HL-60 (cell line): ENCODE results near the gene CNTNAP2.

Source experiments
- DNase-seq, 2 experiments: peaks; one replicate each; pipeline ENCODE4 v3.0.0-alpha.2; 2010 to 2020; ENCODE audit warnings: low read depth in 1 of 2, low spot score in 1 of 2
- H3K27ac ChIP-seq: fragments of 250-450 bp; sonication (Bioruptor Pico); replicated peaks from 2 replicates; pipeline ENCODE4 v1.5.1; 2020; ENCODE audit warnings: mild to moderate bottlenecking, moderate library complexity
- H3K27me3 ChIP-seq: fragments of 250-450 bp; sonication (Bioruptor Pico); 2 replicates; pipeline ENCODE4 v1.5.1; 2021; ENCODE audit warnings: mild to moderate bottlenecking, moderate library complexity; ENCODE audit not compliant: insufficient read depth, poor library complexity, severe bottlenecking
- H3K4me3 ChIP-seq: replicated peaks from 2 replicates; pipeline ENCODE4 v1.5.1; 2011; ENCODE audit warnings: mild to moderate bottlenecking, control low read depth, low read length; ENCODE audit not compliant: insufficient read depth
- CTCF ChIP-seq: IDR thresholded peaks from one replicate; pipeline ENCODE4 v1.5.1; 2011; ENCODE audit warnings: low read length, control low read depth, inconsistent platforms; ENCODE audit not compliant: insufficient read depth
- GABPA ChIP-seq: IDR thresholded peaks from 2 replicates; pipeline ENCODE4 v1.6.1; 2012; ENCODE audit warnings: low read depth
- POLR2AphosphoS5 ChIP-seq: IDR thresholded peaks from 2 replicates; pipeline ENCODE4 v1.6.1; 2012; ENCODE audit warnings: low read depth
- REST ChIP-seq: IDR thresholded peaks from 2 replicates; pipeline ENCODE4 v1.6.1; 2012; ENCODE audit warnings: low read depth; ENCODE audit not compliant: insufficient replicate concordance
- SPI1 ChIP-seq: IDR thresholded peaks from 2 replicates; pipeline ENCODE4 v1.6.1; 2012; ENCODE audit warnings: low read depth, mild to moderate bottlenecking, borderline replicate concordance

CNTNAP2 gene

GRCh38 chr7:147952918-147953317, 1836.3 kb downstream of the CNTNAP2 start:
- Histone ChIP-seq H3K4me3 (no peak overlapping the region), H3K27ac (no peak overlapping the region), H3K27me3 (no peaks in the 10 kb centered on the region)
- TF ChIP-seq CTCF (no peak), REST (no peak), SPI1 (no peak)
- DNase-seq = no peak

DNA sequence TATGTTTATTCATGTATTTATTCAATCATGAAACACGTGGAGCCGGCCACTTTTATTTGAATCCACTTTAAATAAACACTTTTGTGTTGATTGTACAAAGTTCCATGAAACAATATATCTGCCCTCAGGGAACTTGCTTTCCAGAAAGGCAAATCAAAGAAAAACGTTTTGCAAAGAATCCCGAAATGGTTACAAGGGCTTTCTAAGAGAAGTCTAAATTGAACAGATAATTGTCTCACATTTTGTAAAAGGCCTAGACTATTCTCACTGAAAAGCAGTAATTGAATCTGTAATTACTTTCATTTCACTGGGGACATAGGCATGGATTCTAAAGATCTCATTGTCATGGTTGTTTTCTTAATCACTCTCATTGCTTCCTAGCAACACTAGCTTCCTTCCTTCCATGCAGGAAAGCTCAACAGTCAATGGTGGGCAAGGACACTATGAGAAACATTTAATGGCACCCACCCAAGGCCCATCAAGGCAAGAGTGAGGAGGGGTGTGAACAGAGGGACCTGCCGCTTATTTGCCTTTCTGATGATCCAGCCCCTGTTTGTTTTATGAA, 1851.5 kb downstream of the CNTNAP2 start:
- H3K4me3 ChIP-seq = no peak overlapping the region
- no peaks in the 10 kb centered on the region for H3K27me3 ChIP-seq
- no peak for TF ChIP-seq REST
- TF ChIP-seq GABPA = no peak
- TF ChIP-seq SPI1 = no peak
- H3K27ac ChIP-seq = no peak overlapping the region
- no peak for DNase-seq

DNA sequence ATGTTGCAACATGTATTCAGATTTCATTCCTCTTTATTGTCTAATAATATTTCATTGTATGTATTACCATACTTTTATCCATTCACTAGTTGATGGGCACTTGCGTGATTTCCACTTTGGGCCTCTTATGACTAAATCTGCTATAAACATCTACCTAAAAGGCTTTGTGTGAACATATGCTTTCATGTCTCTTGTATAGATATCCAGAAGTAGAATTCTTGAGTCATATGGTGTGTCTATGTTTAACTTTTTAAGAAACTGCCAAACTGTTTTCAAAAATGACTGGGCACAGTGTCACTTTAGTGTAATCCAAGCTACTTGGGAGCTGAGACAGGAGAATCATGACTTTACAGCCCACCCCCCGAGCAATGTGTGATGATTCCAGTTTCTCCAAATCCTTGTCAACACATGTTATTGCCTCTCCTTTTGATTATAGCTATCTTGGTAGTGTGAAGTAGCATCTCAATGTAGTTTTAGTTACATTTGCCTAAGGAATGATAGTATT, 1855.1 kb downstream of the CNTNAP2 start:
- H3K4me3 ChIP-seq = no peak overlapping the region
- DNase-seq = no peak
- no peak for TF ChIP-seq GABPA
- no peak for TF ChIP-seq REST
- TF ChIP-seq SPI1 = no peak
- H3K27me3 ChIP-seq = no peaks in the 10 kb centered on the region
- no peak overlapping the region for H3K27ac ChIP-seq

DNA sequence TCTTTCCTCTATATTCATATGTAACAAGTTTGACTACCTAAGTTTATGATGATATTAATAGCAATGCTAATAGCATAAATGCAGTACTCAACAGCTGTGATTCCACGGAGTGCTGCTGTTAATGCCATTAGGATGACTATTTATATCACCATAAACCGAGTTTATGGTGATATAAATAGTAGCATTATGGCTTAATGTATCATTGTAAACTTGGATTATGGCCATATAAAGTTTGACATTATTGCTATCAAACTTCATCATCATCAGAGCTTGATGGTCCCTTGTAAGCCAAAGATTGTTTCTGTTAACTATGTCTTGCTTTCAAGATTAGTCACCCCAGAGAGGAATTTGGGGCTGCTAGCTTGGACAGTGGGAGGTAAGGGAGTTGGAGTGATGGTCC, 1861.6 kb downstream of the CNTNAP2 start:
- no peak for DNase-seq
- Histone ChIP-seq H3K27ac (no peak overlapping the region), H3K27me3 (no peaks in the 10 kb centered on the region), H3K4me3 (no peak overlapping the region)
- TF ChIP-seq GABPA = no peak
- no peak for TF ChIP-seq POLR2AphosphoS5
- TF ChIP-seq CTCF = no peak
- TF ChIP-seq REST = no peak
- TF ChIP-seq SPI1 = no peak
